ENCODE results near the gene ZMIZ1.
A peak's percentile ranks its signal among the peaks of the same experiment; 100 is the strongest.

The ZMIZ1 gene

GRCh38 chr10:79238606-79239005 lies 169.8 kb downstream of the ZMIZ1 start:
- DNase-seq: no peak

GRCh38 chr10:79239275-79239779 lies 170.6 kb downstream of the ZMIZ1 start:
- no peak for DNase-seq

- DNase-seq: no peak
Observed at GRCh38 chr10:79239924-79240581, 171.3 kb downstream of the ZMIZ1 start.

- DNase-seq: no peak
Observed at GRCh38 chr10:79241629-79241989, 172.8 kb downstream of the ZMIZ1 start.

- peak; percentile 79 for DNase-seq
Observed at GRCh38 chr10:79241990-79242619, 173.3 kb downstream of the ZMIZ1 start.

- DNase-seq: peak; percentile 87
Observed at GRCh38 chr10:79242620-79243152, 173.9 kb downstream of the ZMIZ1 start.

- no peak for DNase-seq
Observed at GRCh38 chr10:79243181-79244067, 174.7 kb downstream of the ZMIZ1 start.

GRCh38 chr10:79244068-79244442 lies 175.3 kb downstream of the ZMIZ1 start:
- DNase-seq: no peak

- no peak for DNase-seq
Observed at GRCh38 chr10:79244841-79245504, 176.2 kb downstream of the ZMIZ1 start.

GRCh38 chr10:79245539-79246208 lies 176.9 kb downstream of the ZMIZ1 start:
- DNase-seq: no peak

- DNase-seq: no peak
Observed at GRCh38 chr10:79246209-79246581, 177.4 kb downstream of the ZMIZ1 start.

- DNase-seq: peak; percentile 68
Observed at GRCh38 chr10:79246606-79247275, 178.0 kb downstream of the ZMIZ1 start.

GRCh38 chr10:79247373-79248137 lies 178.8 kb downstream of the ZMIZ1 start:
- DNase-seq: no peak

GRCh38 chr10:79248341-79249185 lies 179.8 kb downstream of the ZMIZ1 start:
- DNase-seq: peak; percentile 81

- DNase-seq: no peak
Observed at GRCh38 chr10:79249186-79250121, 180.7 kb downstream of the ZMIZ1 start.

- DNase-seq: no peak
Observed at GRCh38 chr10:79250259-79250658, 181.5 kb downstream of the ZMIZ1 start.

GRCh38 chr10:79252450-79252849 lies 183.7 kb downstream of the ZMIZ1 start:
- no peak for DNase-seq

GRCh38 chr10:79252971-79253370 lies 184.2 kb downstream of the ZMIZ1 start:
- no peak for DNase-seq

GRCh38 chr10:79253704-79254103 lies 184.9 kb downstream of the ZMIZ1 start:
- no peak for DNase-seq
